Activated naive CD4-positive, alpha-beta T cell treated with anti-CD3 and anti-CD28 coated beads, Interleukin-2, amount 50 U/mL, for 24 hours (primary cell): ENCODE data around the gene LRTM2.

Experiments used
- H3K27ac Mint-ChIP-seq: one replicate; pipeline ENCODE4 v1.8.0; 2021; ENCODE audit warnings: mild to moderate bottlenecking, mixed read lengths
- H3K27me3 Mint-ChIP-seq: one replicate; pipeline ENCODE4 v1.8.0; 2021; ENCODE audit warnings: mixed read lengths
- H3K36me3 Mint-ChIP-seq: one replicate; pipeline ENCODE4 v1.8.0; 2021; ENCODE audit warnings: mixed read lengths
- H3K4me1 Mint-ChIP-seq: one replicate; pipeline ENCODE4 v1.8.0; 2021; ENCODE audit warnings: mixed read lengths
- H3K4me3 Mint-ChIP-seq: one replicate; pipeline ENCODE4 v1.8.0; 2021; ENCODE audit warnings: mild to moderate bottlenecking, mixed read lengths
- H3K9me3 Mint-ChIP-seq: one replicate; pipeline ENCODE4 v1.8.0; 2021; ENCODE audit warnings: mixed read lengths

Gene LRTM2

GRCh38 chr12:1805441-1806081, 14.8 kb upstream of the LRTM2 start:
- no peaks in the 10 kb centered on the region for H3K36me3 Mint-ChIP-seq

DNA sequence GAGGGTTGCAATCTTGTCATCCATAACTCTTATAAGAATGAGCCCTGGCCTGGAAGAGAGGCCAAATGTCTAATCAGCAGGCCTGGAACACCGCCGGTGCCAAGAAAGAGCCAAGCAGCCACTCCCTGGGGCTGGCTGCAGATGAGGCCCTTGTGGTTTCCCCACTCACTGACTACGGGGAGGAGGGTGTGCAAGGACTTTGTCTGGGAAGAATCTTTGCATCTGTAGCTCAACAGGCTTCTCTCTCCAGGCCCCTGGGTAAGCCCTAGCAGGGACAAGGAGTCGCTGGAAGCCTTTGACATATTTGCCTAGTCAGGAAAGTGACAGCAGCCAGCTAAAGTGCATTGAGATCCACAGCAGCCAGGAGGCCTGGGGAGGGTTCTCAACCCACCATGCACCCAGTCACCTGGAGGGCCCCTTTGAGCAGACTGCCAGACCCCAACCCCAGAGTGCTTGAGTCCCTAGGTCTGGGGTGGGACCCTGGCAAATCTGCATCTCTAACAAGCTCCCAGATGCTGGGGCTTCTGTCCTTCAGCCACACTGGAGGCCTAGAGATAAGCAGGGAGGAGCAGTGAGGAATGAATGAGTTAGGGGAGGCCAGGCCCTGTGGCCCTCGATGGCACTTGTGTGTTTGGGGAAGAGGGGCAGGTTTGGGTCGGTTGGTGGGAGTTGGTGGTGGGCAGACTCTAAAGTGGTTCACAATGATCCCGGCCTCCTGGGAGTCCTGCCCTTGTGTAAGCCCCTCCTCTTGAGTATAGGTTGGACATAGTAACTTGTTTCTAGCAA, 13.9 kb upstream of the LRTM2 start:
- Mint-ChIP-seq H3K4me3 (no peak overlapping the region), H3K9me3 (no peaks in the 10 kb centered on the region), H3K27ac (no peak overlapping the region), H3K4me1 (peaks cover 12% of the 10 kb centered on the region), H3K27me3 (no peaks in the 10 kb centered on the region), H3K36me3 (no peaks in the 10 kb centered on the region)

More at GRCh38 chr12:1805441-1806081, 14.8 kb upstream of the LRTM2 start:
- Mint-ChIP-seq H3K27me3 (no peaks in the 10 kb centered on the region), H3K4me1 (peaks cover 11% of the 10 kb centered on the region), H3K4me3 (no peak overlapping the region), H3K27ac (no peak overlapping the region), H3K9me3 (no peaks in the 10 kb centered on the region)

DNA sequence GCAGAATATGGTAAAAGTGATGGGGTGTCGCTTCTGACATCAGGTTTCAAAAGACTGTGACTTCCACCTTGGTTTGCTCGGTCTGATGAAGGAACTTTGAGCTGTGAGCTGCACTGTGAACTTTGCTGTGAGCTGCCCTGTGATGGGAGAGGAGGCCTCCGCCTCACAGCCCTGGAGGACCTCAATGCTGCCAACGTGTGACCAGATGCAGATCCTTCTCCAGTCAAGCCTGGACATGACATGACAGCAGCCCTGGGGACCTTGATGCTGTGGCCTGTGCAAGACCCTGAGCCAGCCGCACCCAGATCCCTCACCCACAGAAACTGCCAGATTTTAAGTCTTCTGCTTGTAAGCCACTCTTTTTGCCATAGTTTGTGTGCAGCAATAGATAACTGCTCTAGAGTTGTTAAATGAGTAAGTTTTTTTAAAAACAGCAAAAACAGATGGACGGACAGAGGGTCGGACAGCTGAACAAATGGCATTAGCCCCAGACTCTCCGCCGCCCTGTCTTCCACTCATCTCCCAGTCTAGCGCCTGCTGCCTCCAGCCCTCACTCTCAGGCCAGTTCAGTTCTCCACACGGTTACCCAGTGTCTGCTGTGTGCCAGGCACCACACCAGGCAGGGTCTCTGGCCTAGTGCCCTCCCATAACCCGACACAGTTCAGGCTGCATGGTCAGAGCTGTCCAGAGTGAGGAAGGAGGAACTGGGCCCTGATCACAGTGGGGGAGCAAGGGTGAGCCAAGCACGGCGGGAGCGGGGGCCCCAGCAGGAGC, 13.1 kb upstream of the LRTM2 start:
- Mint-ChIP-seq H3K27me3 (no peaks in the 10 kb centered on the region), H3K27ac (peak overlapping the region; percentile 23), H3K36me3 (no peaks in the 10 kb centered on the region), H3K4me3 (no peak overlapping the region), H3K9me3 (no peaks in the 10 kb centered on the region), H3K4me1 (peaks cover 12% of the 10 kb centered on the region)

DNA sequence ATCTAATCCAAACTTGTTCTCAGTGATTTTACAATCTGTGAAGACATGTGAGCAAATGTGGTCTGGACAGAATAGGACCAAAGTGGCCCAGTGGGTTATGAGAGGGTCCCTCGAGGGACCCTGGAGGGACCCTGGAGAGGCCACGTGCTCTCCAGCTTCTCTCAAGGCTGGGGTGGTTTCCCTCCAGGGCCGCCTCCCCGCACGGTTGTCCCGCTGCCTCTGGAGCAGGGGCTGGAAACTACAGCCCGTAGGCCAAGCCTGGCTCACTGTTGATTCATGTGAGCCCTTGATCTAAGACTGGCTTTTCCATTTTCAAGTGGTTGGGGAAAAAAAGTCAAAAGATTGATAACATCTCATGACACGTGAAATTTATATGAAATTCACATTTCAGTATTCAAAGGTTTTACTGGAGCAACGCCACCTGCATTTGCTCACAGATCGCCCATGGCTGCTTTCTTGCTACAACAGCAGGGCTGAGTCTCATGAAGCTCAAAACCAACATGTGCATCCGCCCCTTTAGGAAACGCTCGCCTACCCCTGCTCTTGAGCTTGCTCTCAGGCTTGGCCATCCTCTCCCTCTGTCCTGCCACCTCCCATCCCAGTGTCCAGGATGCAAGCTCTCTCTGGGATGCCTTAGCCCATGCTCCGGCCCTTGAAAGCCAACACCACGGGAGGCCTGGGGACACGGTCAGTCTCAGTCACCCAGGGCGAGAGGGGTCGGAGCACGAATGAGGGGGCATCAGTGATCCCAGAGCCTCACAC, 12.1 kb upstream of the LRTM2 start:
- Mint-ChIP-seq H3K27me3 (no peaks in the 10 kb centered on the region), H3K27ac (no peak overlapping the region), H3K9me3 (no peaks in the 10 kb centered on the region), H3K4me3 (no peak overlapping the region), H3K36me3 (no peaks in the 10 kb centered on the region), H3K4me1 (peaks cover 12% of the 10 kb centered on the region)

GRCh38 chr12:1808798-1809480, 11.4 kb upstream of the LRTM2 start:
- Mint-ChIP-seq H3K4me1 (peaks cover 12% of the 10 kb centered on the region), H3K27me3 (no peaks in the 10 kb centered on the region), H3K9me3 (no peaks in the 10 kb centered on the region), H3K4me3 (no peak overlapping the region), H3K36me3 (no peaks in the 10 kb centered on the region), H3K27ac (no peak overlapping the region)

GRCh38 chr12:1809591-1810190, 10.7 kb upstream of the LRTM2 start:
- Mint-ChIP-seq H3K36me3 (no peaks in the 10 kb centered on the region), H3K4me1 (peaks cover 7% of the 10 kb centered on the region), H3K9me3 (no peaks in the 10 kb centered on the region), H3K27ac (no peak overlapping the region), H3K4me3 (no peak overlapping the region), H3K27me3 (no peaks in the 10 kb centered on the region)

DNA sequence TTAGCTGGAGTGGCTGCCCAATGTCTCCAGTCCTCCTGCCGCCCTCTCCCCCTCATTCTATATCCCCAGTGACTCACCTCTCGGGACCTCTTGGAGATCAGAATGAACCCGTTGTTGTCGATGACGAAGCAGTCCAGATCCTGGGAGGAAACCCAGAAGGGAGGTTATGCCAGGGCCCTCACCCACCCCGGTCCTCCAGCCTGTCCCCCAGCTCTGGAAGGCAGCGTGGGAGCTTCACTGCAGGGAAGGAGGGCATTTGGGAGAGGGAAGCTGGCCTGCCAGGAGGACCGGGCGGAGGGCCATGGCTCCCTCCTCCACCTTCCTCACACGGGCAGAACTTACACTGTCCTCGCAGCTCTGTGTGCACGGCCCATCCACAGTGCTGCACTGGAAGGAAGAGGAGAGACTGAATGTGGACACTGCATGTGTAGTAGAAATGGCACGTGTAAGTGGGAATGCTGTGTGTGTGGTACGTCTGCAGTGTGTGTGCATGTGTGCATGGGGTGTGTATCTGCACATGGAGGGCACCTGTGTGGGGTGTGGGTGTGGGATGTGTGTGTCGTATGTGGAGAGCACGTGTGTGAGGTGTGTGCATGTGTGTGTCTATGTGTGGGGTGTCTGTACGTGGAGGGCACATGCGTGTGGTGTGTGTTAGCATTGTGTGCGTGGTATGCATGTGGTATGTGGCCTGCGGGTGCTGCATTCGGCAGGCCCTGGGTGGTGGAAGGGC, 10.0 kb upstream of the LRTM2 start:
- H3K4me3 Mint-ChIP-seq, result peak overlapping the region; percentile 30
- peaks cover 6% of the 10 kb centered on the region for H3K4me1 Mint-ChIP-seq
- no peaks in the 10 kb centered on the region for H3K36me3 Mint-ChIP-seq
- no peaks in the 10 kb centered on the region for H3K27me3 Mint-ChIP-seq
- H3K9me3 Mint-ChIP-seq, result no peaks in the 10 kb centered on the region
- peak overlapping the region; percentile 43 for H3K27ac Mint-ChIP-seq

- H3K4me1 Mint-ChIP-seq, result peaks cover 6% of the 10 kb centered on the region
- peak overlapping the region; percentile 30 for H3K4me3 Mint-ChIP-seq
Measured at GRCh38 chr12:1810931-1811280, 9.5 kb upstream of the LRTM2 start.

DNA sequence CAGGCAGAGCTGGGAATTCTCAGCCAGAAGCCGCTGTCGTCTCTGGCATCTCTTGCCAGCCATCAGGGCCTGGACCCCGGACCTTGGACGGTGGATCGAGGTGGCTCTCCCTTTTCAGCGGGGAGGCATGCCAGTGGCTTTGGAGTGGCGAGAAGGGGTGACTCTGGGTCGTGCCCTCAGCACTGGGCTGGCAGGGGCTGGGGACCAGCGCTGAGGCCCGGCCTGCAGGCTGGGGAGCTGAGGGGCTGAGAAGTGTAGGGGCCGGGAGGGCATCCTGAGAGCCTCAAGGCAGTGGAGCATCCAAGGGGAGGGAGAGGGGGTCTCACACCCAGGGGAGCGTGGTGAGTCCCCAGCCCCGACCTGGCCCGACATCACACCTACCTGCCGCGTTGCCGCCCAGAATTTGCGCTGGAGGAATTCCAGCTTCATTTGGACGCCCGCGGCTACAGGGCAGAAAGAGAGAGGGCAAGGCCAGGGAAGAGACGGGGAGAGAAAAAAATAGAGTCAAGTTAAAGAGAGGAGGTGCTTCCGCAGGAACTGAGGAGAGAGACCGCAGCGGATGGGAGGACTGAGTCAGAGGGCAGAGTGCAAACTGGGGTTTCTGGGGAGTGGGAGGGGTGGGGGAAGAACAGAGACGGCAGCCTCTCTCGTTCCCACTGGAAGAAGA, 9.0 kb upstream of the LRTM2 start:
- H3K27ac Mint-ChIP-seq, result peak overlapping the region; percentile 51
- no peaks in the 10 kb centered on the region for H3K36me3 Mint-ChIP-seq
- peaks cover 6% of the 10 kb centered on the region for H3K4me1 Mint-ChIP-seq
- H3K27me3 Mint-ChIP-seq, result no peaks in the 10 kb centered on the region
- no peaks in the 10 kb centered on the region for H3K9me3 Mint-ChIP-seq
- peak overlapping the region; percentile 30 for H3K4me3 Mint-ChIP-seq

More at GRCh38 chr12:1810931-1811280, 9.5 kb upstream of the LRTM2 start:
- no peaks in the 10 kb centered on the region for H3K36me3 Mint-ChIP-seq
- no peaks in the 10 kb centered on the region for H3K27me3 Mint-ChIP-seq
- H3K9me3 Mint-ChIP-seq, result no peaks in the 10 kb centered on the region
- no peak overlapping the region for H3K27ac Mint-ChIP-seq

GRCh38 chr12:1811948-1812291, 8.4 kb upstream of the LRTM2 start:
- no peaks in the 10 kb centered on the region for H3K9me3 Mint-ChIP-seq
- H3K4me1 Mint-ChIP-seq, result peaks cover 6% of the 10 kb centered on the region
- H3K4me3 Mint-ChIP-seq, result peak overlapping the region; percentile 26
- no peaks in the 10 kb centered on the region for H3K36me3 Mint-ChIP-seq
- no peak overlapping the region for H3K27ac Mint-ChIP-seq
- H3K27me3 Mint-ChIP-seq, result no peaks in the 10 kb centered on the region

DNA sequence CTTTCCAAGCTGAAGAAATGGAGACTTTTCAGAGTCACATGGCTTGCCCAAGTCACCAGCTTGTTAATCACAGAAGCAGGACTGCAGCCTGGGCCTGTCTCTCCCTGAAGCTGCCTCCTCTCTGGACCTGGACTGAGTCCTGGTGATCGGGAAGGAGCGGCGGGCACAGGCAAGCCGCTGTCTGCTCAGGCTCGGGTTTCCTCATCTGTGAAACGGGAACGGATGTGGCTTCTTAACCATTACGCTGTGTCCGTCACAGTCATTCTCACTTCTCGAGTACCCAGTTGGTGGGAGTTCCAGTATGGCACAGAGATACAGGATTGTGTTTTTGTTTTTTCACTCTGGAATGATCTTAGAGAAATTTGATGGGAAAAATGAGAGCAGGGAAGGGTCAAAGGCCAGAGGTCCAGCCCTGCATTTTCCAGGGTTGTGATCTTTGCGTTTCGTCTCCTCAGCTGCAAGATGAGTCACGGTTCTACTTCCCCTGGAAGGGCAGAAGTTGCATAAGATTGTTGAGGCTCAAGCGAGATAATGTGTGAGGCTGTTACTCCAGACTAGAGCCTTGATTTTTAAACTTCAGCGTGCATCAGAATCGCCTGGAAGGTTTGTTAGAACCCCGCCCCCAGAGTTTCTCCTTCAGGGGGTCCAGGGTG, 7.6 kb upstream of the LRTM2 start:
- Mint-ChIP-seq H3K36me3 (no peaks in the 10 kb centered on the region), H3K4me3 (no peak overlapping the region), H3K27ac (no peak overlapping the region), H3K4me1 (peaks cover 6% of the 10 kb centered on the region), H3K27me3 (no peaks in the 10 kb centered on the region), H3K9me3 (no peaks in the 10 kb centered on the region)

DNA sequence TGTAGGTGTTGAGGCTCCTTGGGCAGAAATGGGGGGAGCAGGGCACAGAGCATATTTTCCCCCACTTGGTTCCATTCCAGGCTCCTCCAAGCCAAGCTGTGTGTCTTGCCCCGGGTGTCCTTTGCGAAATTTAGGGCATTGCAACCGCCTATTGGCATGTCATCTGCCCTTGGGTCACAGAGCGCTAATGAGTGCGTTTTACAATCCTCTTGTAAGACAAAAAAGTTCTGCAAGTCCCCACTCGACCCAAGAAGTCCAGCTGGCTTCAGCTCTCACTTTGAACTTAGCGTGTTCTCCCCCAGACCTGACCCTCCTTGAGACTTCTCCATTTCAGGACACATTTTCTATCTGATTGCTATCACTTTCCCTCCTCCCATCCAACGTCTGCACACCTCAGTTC, 6.1 kb upstream of the LRTM2 start:
- Mint-ChIP-seq H3K36me3 (no peaks in the 10 kb centered on the region), H3K9me3 (no peaks in the 10 kb centered on the region), H3K4me1 (peaks cover 6% of the 10 kb centered on the region), H3K4me3 (no peak overlapping the region), H3K27me3 (no peaks in the 10 kb centered on the region), H3K27ac (no peak overlapping the region)

DNA sequence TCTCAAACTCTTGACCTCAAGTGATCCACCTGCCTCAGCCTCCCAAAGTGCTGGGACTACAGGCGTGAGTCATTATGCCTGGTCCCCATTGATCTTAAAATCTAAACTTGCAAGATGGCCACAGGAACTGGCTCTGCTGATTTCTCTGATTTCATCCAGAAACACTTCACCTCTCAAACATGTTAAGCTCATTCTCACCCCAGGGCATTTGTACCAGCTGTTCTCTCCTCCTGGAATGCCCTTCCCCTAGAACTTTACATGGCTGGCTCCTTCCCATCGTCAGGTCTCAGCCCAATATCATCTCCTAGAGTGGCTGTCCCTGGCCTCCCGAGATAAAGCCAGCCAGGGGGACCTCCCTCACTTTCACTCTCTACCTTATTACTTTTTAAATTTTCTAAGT, 5.3 kb upstream of the LRTM2 start:
- Mint-ChIP-seq H3K4me1 (peaks cover 6% of the 10 kb centered on the region), H3K27me3 (no peaks in the 10 kb centered on the region), H3K27ac (no peak overlapping the region), H3K9me3 (no peaks in the 10 kb centered on the region), H3K36me3 (no peaks in the 10 kb centered on the region), H3K4me3 (no peak overlapping the region)
